Myocyte (in vitro differentiated cells): ENCODE measurements around the gene STIP1. TPM values are rescaled to one million over a fixed set of nuclear protein-coding genes. Genes with fewer than 3 reads are reported as not detected.

Experiments
- DNase-seq: peaks from one replicate; pipeline ENCODE4 v3.0.0-alpha.2; 2012; ENCODE audit warnings: low read depth
- polyA plus RNA-seq: library from polyadenylated mRNA; unstranded; fragments of >200 nt; gene quantifications from one replicate; pipeline ENCODE4 v1.2.1, GENCODE V29; 2012; ENCODE audit warnings: missing spikeins
- total RNA-seq: library from RNA; depleted of rRNA; stranded (reverse); fragments of >200 nt; gene quantifications from 2 replicates; pipeline ENCODE4 v1.2.3, GENCODE V29; 2014

The STIP1 gene
- total RNA-seq: 204 and 216 TPM in 2 replicates
- 158 TPM for polyA plus RNA-seq

DNA sequence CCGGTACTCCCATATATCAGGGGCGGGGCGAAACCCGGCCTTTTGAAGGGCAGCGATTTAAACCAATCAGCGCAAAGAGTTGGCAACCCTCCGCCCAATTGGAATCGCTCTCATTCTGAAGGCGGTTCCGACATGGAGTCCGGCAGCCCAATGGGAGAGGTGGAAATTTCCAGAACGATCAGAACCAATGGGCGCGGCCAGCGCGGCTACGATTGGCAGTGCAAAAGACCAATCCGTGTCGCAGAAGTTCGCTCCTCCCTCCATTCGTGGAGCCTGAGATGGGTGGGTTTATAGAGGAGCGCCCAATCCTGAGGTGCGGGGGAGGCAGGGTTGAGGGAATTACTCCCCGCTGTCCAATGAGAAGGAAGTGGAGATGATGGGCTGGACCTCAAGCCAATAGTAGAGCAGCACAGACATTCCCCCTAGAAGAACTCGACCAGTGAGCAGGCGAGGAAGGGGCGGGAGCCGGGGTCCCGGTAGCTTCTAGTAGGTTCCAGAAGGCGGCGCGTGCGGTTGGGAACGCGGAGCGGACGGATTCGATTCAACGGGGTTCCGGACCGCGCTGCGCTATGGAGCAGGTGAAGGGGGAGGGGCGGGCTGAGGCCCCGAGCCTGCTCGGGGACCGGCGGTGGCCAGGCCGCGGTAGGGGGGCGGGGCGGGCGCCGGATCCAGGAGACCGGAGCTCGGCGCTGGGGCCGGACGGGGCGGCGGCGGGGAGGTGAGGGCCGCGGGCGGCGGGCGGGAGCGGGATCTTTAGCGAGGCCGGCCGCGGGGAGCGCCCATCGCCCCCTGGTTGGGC, at the start of gene STIP1:
TSS of gene STIP1 (plus strand) at position 479 of the 799 bp plus-strand sequence. CDS start at position 570, 91 bp downstream.
- DNase-seq: peak; percentile 100

DNA sequence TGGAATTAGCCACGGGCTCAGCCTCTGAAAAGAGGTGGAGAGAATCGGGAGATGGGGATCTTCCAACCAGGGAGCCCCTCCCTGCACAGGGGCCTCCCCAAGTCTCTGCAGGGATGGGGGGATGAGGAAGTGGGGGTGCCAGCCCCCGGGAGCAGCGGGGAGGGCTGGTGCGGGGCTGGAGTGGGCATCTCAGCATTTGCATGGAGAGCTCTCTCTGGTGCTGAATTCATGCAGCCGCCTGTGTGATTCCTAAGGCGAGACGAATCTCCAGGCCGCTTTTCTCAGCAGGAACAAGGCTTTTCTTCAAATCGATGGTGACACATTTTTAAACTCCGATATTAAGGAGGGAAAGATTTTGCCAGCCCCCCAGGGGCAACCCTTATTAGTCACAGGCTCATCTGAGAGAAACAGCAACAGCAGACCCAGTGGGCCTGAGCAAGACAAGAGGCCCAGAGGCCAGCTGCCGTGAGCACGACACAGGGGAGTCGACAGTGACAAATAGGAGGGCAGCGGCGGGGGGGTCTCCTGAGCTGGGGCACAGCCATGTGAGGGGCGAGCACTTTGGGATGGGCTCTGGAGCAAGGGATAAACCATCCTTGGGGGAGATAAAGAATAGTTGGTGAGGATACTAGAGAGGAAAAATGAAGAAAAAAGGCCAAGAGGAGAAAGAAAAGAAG, 49.1 kb upstream of the STIP1 start:
- DNase-seq: no peak

DNA sequence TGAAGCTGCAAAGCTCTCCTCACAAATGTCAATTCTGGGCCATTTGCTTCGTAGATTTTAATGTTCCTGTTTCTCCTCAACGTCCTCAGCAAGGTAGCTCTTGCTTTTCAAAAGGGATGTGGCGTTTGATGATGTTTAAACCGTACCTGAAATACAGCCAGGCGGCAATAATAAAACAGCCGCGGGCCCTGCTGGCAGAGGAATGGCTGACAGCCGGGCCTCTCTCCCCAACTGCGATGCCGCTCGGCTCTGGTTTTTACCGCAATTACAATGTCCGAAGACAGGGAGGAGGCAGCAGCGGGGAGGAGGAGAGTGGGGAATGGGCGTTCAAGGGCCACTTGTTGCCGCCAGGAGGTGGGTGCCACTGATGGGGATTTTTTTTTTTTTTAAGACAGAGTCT, 47.6 kb upstream of the STIP1 start:
- no peak for DNase-seq

DNA sequence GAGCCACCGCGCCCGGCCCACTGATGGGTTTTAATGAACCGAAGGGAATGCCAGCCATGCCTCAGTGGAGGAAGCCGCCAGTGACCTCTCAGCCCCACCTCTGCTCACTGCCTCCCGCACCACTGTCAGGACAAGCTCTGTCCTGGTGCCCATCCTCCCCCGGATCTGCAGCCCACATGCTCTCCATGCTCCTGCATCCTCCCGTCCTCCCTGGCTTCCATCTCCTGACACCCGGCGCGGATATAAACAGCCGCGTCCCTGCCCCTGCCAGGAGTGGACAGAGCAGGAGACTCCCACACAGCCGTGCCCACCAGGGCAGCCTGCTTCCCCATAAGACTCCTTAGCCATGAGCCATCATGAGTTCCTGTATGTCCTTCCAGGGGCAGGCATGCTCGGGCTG, 46.9 kb upstream of the STIP1 start:
- DNase-seq: no peak

DNA sequence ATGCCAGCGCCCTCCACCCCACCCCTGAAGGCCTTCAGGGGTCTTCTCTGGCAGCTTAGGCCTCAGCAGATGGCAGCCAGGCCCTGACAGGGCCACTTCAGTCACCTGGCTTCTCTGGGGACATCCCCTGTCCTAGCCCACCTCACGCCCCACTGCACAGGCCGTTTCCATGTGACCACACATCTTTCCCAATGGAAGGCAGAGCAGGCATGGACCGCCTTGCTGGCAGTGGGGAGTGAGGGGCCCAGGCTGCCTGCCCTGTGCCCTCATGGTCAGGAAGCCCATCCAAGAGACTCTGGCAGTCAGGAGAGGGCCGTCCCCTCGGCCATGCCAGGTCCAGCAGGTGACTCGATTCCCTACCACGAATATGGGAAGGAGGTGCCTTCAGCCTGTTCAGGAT, 45.9 kb upstream of the STIP1 start:
- no peak for DNase-seq

DNA sequence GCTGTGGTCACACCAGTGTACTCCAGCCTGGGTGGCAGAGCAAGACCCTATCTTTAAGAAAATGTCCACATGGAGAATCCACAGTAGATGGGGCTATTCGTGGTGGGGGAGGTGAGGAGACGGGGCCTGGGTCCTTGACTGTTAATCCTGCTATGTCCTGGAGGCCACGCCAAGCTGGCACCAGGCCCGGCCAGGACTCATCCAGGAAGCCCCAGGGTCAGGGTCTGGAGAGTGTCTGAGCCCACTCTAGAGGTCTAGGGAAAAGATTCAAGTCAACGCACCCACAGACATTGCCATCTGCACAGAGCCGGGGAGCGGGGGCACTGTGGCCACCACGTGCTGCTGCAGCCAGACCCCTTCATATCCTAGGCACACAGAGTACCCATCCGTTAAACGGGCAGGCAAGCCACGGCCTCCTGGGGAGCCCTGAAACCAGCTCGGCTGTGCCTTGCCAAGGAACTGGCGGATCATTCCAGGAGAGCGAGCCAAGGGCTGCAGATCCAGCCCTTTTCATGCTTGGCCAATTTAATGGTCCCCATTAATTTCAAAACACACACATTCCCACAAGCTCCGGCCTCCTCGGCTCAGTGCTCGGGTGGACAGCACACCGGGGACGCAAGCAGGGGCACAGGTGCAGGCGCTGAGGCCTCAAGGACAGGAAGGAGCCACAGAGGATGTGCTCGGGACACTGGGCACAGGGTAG, 44.7 kb upstream of the STIP1 start:
- DNase-seq: no peak

DNA sequence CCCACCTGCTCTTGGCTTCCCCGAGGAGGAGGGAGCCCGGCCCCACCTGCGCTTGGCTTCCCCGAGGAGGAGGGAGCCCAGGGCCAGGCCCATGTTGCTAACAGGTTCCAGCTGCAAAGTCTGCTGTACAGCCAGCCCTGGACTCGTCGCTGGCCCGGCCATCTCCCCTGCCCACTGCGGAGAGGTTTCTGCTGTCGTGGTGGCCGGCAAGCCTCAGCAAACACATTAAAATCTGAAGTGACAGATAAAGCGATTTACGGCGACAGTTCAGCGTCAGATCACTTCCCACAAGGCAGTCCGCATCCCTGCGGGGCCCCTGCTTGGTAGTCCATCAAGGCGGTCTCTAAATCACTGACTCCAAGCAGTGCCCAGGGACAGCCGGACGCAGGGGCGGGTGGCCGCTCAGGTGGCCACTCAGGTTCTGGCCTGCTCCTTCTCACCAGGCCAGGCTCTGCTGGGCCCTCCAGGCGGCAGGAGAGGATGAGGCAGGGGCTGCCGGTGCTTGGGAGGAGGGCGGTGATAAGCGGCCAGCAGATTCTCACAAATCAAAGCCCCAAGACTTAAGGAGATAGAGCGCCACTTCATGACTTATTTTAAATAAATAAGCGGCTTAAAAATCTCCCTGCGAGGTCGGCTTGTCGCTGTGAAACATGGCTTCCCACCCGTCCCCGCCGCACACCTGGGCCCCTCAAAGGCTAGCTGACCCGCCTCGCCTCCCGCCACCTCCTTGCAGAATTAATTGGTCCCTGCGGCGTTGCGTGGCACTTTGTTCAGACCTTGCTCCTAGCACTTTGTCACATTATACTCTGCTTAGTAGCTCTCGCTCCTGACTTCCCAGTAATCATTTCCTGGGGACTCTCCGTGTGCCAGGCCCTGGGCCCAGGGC, 41.1 kb upstream of the STIP1 start:
- DNase-seq: no peak

DNA sequence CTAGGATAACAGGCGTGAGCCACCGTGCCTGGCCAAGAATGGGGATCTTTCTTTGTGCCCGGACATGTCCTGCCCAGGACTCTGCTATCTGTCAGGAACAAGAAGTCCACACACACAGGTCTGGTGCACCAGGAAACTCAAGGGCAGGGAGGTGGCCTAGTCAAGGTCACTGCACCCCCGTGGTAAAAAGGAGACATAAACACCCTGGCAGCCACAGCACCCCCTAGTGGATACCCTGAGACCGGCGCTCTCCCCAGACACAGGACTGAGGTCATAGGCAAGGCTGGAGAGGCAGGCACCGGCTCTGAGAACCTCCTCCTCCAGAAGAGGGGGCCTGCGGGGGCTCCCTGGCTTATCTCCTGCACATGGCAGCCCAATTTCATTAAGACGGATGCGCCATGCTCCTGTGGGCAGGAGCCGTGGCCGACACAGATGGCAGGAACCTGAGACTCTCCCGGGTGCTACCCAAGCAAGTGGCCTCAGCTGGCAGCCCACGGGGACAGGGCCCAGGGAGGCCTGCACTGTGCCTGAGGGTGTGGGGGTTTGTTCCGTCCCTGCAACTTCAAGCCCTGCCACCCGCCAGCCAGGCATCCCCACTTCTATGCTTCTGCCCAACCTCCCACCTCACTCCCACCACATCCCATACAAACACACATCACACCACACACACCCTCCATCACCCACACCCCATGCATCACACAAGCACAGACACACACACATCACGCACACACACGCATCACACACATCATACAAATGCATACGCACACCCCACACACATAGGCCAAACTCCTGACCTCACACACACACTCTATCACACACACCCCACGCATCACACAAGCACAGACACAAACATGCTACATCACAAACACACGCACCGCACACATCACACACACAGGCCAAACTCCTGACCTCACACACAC, 39.7 kb upstream of the STIP1 start:
- peak; percentile 43 for DNase-seq

DNA sequence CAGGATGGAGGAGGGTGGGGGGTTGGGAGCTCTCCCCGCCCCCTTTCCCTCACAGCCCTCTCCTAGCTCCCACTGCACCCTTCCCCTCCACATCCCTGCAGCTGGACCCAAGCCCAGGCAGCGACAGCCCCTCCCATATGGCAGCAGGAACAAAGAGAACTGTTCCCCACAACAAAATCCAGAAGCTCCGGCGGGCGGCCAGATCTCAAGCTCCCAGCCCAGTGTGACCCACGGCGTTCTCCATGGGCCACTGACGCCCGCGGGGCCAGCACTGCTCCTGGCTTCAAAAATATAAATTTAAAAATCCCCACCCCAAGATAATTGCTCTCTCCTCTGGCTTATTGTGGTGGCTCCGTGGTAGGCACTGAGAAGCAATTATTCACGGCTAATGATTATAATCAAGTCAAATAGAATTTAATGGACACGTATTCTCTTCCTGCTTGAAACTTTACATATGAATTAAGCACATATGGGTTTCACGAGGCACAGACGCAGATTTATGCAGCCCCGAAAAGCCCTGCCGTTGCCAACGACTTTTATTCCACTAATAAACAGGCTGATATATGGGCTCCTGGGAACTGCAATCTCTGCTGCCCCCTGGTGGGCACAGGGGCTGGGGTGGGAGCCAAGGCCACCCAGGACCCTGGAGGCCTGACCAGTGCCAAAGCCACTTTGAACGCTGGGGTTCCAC, 37.6 kb upstream of the STIP1 start:
- peak; percentile 68 for DNase-seq

DNA sequence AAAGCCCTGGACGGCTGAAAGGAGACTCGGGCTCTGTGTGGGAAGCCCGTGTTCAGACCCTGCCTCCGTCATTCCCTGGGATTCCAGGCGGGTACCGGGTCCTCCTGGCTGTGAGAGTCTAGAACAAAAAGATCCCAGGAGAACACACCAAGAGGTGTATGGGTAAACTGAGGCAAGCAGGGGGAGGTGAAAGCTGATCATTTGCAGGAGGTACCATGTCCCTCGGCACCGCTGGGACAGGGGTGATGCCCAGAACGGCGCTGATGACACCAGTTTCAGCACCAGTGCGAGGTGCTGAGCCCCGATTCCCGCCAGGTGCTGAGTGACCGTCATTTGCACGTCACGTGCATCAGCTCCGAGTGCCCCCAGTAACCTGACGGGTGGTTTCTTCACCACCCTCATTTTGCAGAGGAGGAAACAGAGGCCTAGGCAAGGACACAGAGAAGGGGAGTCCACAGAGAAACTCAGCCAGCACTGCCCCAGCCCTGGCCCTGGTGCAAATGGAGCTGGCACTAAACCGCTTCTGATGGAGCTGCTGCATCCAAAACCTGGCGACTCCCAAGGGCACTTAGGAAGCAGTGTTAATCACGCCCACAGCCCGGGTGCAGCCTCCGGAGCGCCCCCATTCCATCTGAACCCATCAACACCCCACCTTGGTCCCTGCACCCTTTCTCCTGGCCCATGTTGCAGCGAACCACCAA, 36.9 kb upstream of the STIP1 start:
- no peak for DNase-seq

DNA sequence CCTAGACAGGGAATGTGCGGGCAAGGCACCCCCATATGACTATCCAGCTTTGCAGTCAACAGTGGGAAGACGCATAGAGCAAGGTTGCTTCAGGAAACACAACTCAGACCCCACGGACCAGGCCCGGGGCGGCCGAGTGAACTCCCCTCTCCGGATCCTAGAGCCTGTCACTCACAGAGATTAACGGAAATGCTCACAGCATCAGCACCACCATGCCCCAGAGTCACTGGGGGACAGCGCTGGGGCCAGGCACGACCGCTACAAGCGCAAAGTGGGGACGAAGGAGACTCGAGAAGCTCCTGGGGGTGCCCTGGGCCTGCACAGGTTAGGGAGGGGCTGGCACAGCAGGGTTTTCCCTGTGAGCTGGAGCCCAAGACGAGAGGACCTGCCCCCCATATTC, 35.9 kb upstream of the STIP1 start:
- no peak for DNase-seq

DNA sequence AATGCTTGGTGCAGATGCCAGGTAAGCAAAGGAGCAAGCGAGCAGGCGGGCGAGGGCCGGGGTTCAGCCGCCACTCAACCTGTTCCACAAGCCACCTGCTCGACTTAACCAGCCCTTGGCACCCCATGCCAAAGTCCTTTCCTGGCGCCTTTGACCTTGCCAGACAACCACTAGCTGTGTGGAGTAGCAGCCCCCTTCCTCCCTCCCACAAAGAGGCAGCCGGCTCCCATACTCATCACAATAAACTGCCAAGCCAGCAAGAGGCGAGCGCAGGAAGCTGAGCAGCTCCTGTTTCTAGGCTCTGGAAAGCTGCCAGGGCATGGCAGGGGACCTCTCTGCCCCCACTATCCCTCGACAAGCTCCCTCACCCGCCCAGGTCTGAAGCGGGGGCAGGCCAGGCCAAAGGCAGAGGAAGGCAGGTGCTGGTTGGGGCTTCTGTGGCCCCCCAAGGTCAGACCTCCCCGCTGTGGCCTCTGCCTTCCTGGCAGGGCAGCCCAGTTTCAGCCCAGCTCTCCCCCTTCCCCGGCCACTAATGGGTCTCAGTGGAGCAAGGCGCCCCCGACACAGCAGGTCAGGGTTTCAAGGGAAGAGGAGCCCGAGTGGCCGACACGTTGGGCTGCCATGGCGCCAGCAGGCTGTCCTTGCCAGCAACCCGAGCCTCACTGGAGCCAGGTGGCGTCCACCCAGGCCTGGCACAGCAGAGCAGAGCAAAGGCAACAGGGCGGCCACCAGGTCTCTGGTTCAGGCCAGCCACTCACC, 35.3 kb upstream of the STIP1 start:
- no peak for DNase-seq

DNA sequence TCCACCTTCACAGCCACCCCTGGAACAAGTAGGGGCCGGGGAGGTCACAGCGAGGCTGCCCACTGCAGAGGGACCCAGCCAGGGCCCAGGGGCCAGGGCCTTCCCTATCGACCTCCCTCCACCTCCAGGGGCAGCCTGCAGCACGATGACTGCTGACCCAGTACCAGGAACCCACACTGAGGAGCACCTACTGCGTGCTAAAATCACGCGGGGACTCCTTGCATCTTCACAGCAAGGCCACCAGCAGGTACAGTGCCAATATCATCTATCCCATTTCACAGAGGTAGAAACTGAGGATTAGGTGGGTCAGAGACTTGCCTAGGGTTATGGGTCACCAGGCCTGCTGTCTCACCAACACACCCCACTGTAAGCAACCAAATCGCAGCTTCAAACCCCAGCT, 34.6 kb upstream of the STIP1 start:
- no peak for DNase-seq

DNA sequence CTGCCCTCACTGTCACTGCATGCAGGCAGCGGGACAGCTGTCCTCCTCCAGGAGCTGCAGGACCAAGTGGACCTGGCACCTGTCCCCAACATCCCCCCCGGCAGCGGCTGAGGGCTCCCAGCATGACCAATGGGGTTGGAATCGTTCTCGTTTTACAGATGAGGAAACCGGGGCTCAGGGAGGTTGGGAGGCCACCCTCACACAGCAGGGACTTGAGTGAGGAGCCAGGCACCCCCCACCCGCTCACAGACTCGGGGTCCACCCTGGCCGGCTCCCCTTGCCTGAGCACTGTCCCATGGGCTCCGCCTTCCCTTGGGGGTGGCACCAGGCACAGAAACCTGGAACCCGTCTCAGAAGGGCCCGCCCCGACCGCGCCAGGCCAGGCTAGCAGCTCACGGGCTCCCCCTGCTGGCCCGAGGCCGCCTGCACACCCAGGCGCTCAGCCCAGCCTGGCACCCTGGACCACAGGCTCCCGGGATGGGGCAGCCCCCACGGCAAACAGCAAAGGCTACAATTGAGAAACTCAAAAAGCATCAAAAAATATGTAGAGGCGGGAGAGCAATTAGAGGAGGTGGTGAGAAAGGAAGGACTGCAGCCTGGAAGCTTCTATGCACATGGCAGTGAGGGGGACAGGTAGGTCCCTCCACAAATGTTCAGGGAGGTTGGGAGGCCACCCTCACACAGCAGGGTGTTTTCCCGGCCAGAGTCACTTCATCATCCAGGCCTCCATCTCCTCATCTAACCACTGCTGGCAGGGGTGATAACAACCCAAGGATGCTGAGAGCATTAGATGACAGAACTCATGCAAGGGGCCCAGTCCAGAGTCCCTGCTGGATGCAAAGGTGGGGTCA, 32.9 kb upstream of the STIP1 start:
- DNase-seq: peak; percentile 50

DNA sequence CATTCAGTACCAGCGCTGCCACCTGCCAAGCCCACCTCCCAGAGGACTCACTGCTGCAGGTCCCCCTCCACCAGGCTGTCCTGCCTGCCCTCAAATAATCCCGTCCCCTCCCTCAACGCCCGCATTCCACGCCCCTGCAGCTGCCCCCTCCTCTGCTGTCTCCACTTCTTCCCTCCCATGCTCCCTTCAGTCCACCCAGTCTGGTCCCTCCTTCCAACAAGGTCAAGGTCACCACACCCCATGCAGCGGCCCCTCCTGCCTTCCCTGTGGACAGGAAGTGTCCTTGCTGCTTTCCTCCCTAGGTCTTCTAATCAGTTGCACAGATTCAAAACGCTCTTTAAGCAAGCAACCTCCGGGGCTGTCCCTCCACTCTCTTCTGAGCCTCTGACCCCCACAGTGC, 32.2 kb upstream of the STIP1 start:
- DNase-seq: no peak

DNA sequence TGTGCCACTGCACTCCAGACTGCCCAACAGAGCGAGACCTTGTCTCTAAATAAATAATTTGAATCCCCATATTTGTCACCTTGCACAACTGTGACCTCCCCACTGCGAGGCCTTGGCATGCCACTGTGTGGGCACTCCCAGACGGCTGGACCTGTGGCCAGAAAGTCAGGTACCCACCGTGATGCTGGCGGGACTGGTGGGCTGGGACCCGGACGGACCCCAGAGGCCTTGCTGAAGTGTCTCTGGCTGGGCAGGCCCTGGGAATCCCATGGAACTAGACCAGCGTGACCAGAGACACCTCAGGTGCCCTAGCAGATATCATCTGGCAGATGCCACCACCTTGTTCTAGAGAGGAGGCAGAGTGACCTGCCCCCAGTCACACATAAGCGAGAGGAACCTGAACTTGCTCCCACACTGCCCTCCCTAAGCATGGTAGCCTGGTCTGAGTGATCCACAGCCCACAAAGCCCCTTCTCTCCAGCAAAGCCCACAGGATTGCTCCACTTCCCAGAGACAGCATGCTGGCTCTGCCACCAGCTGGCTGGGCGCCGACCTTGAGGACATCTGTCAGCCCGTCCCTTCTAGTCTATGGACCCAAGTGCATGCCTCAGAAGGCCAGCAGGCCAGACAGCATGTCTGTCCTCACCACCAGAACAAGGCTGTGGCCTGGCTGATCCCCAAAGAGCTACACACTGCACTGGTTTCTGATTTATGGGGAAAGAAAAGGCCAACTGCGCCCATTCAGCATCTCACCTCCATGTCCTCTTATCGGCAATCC, 29.5 kb upstream of the STIP1 start:
- DNase-seq: peak; percentile 95
